Cortex of kidney (tissue), 1 donor: ENCODE data around the gene TRPM1.

Experiments used
- DNase-seq: peaks from one replicate; lab custom pipeline; 2025; lab: John Stamatoyannopoulos, UW

TRPM1 gene

GRCh38 chr15:31101262-31102038 is at the start of gene TRPM1:
TSS of gene TRPM1 (minus strand) at chr15:31101725. CDS start at chr15:31081355, 20,370 bp downstream.
- DNase-seq: no peak

GRCh38 chr15:31150732-31151231 is 49.3 kb upstream of the TRPM1 start:
- DNase-seq: no peak

GRCh38 chr15:31149987-31150386 is 48.5 kb upstream of the TRPM1 start:
- no peak for DNase-seq

- DNase-seq: no peak
Measured at GRCh38 chr15:31149088-31149505, 47.6 kb upstream of the TRPM1 start.

GRCh38 chr15:31148297-31149087 is 47.0 kb upstream of the TRPM1 start:
- no peak for DNase-seq

- DNase-seq: no peak
Measured at GRCh38 chr15:31147944-31148296, 46.4 kb upstream of the TRPM1 start.

GRCh38 chr15:31147456-31147855 is 45.9 kb upstream of the TRPM1 start:
- no peak for DNase-seq

- no peak for DNase-seq
Measured at GRCh38 chr15:31145271-31145911, 43.9 kb upstream of the TRPM1 start.

GRCh38 chr15:31141792-31142191 is 40.3 kb upstream of the TRPM1 start:
- DNase-seq: no peak

- no peak for DNase-seq
Measured at GRCh38 chr15:31136607-31137328, 35.2 kb upstream of the TRPM1 start.

GRCh38 chr15:31136016-31136415 is 34.5 kb upstream of the TRPM1 start:
- DNase-seq: no peak

GRCh38 chr15:31135523-31135922 is 34.0 kb upstream of the TRPM1 start:
- no peak for DNase-seq

GRCh38 chr15:31133890-31134289 is 32.4 kb upstream of the TRPM1 start:
- no peak for DNase-seq

GRCh38 chr15:31131853-31132375 is 30.4 kb upstream of the TRPM1 start:
- DNase-seq: no peak

- DNase-seq: no peak
Measured at GRCh38 chr15:31130576-31131237, 29.2 kb upstream of the TRPM1 start.

GRCh38 chr15:31129769-31130303 is 28.3 kb upstream of the TRPM1 start:
- no peak for DNase-seq

GRCh38 chr15:31128919-31129768 is 27.6 kb upstream of the TRPM1 start:
- no peak for DNase-seq

- no peak for DNase-seq
Measured at GRCh38 chr15:31128477-31128876, 27.0 kb upstream of the TRPM1 start.

- no peak for DNase-seq
Measured at GRCh38 chr15:31127596-31128261, 26.2 kb upstream of the TRPM1 start.
